H1 (cell line): ENCODE results near the gene FBLN2. TPM values are rescaled to one million over a fixed set of nuclear protein-coding genes. Genes with fewer than 3 reads are reported as not detected.

Source experiments
- CTCF ChIA-PET: fragments of 300-600 bp; sonication (Branson Sonifier 250); formaldehyde crosslinking; loops from one replicate; lab custom pipeline; 2021; ENCODE audit not compliant: partially characterized antibody; lab: Charles Lee
- POLR2A ChIA-PET: fragments of 300-600 bp; sonication (Branson Sonifier 250); formaldehyde crosslinking; loops from one replicate; lab custom pipeline; 2021; ENCODE audit warnings: inconsistent platforms; ENCODE audit not compliant: partially characterized antibody; lab: Charles Lee
- DNase-seq, 2 experiments: peaks; one replicate each; pipeline versions ENCODE4 v3.0.0 to v3.0.0-alpha.2; 2010 to 2022; ENCODE audit warnings: low spot score in 2 of 2, low read depth in 1 of 2, mixed read lengths in 1 of 2
- FAIRE-seq: peaks from 2 replicates; lab custom pipeline; 2011; peaks lifted over from hg19 to GRCh38; lab: Jason Lieb, UNC
- H2AFZ ChIP-seq: 2 replicates; pipeline ENCODE4 v1.8.1; 2012; ENCODE audit warnings: low read length, inconsistent platforms
- H2AK5ac ChIP-seq: 2 replicates; pipeline ENCODE4 v1.6.1; 2013; ENCODE audit warnings: low read depth, low read length
- H2BK120ac ChIP-seq: replicated peaks from 2 replicates; pipeline ENCODE3; 2013; ENCODE audit warnings: low read depth, low read length, inconsistent platforms
- H2BK12ac ChIP-seq: 2 replicates; pipeline ENCODE4 v1.6.1; 2013; ENCODE audit warnings: low read depth, low read length
- H2BK15ac ChIP-seq: 2 replicates; pipeline ENCODE4 v1.6.1; 2013; ENCODE audit warnings: low read length
- H2BK20ac ChIP-seq: 2 replicates; pipeline ENCODE4 v1.6.1; 2013; ENCODE audit warnings: low read length
- H2BK5ac ChIP-seq: 2 replicates; pipeline ENCODE4 v1.6.1; 2013; ENCODE audit warnings: low read depth, low read length
- H3K14ac ChIP-seq: 2 replicates; pipeline ENCODE4 v1.6.1; 2013; ENCODE audit warnings: inconsistent platforms; ENCODE audit not compliant: insufficient read length
- H3K18ac ChIP-seq: 2 replicates; pipeline ENCODE4 v1.6.1; 2013; ENCODE audit warnings: low read length; ENCODE audit errors: extremely low read depth
- H3K23ac ChIP-seq: 2 replicates; pipeline ENCODE4 v1.6.1; 2013; ENCODE audit warnings: inconsistent platforms; ENCODE audit not compliant: insufficient read length
- H3K23me2 ChIP-seq: 2 replicates; pipeline ENCODE4 v1.6.1; 2013; ENCODE audit warnings: low read depth, low read length
- H3K27ac ChIP-seq: 2 replicates; pipeline ENCODE4 v1.6.1; 2011; ENCODE audit warnings: low read depth, low read length, inconsistent platforms
- H3K27me3 ChIP-seq, 4 experiments: replicated peaks in 1 of 4; 1 replicate in 1 of 4; 2 replicates in 3 of 4; pipeline versions ENCODE4 v1.6.1 to v1.8.1; 2011 to 2013; ENCODE audit warnings: low read length in 3 of 4, mild to moderate bottlenecking in 3 of 4, inconsistent platforms in 2 of 4, mixed read lengths in 2 of 4, moderate library complexity in 1 of 4; ENCODE audit not compliant: control insufficient read depth in 3 of 4, insufficient read depth in 3 of 4; ENCODE audit errors: extremely low read depth in 1 of 4
- H3K36me3 ChIP-seq, 4 experiments: 2 replicates each; pipeline versions ENCODE4 v1.6.1 to v1.8.1; 2011 to 2013; ENCODE audit warnings: mild to moderate bottlenecking in 4 of 4, low read length in 3 of 4, moderate library complexity in 2 of 4, control low read depth in 1 of 4, inconsistent platforms in 1 of 4; ENCODE audit not compliant: insufficient read depth in 4 of 4, control insufficient read depth in 2 of 4
- H3K4ac ChIP-seq: replicated peaks from 2 replicates; pipeline ENCODE3; 2013; ENCODE audit warnings: low read length, low read depth, mixed read lengths, inconsistent platforms; ENCODE audit not compliant: insufficient read length
- H3K4me1 ChIP-seq, 4 experiments: replicated peaks in 1 of 4; 1 replicate in 1 of 4; 2 replicates in 3 of 4; pipeline versions ENCODE4 v1.6.1 to v1.8.1; 2011 to 2013; ENCODE audit warnings: low read length in 3 of 4, inconsistent platforms in 2 of 4, mixed read lengths in 1 of 4; ENCODE audit not compliant: insufficient read depth in 4 of 4, control insufficient read depth in 3 of 4
- H3K4me2 ChIP-seq, 2 experiments: 2 replicates each; pipeline versions ENCODE4 v1.6.1 to v1.8.1; 2011 to 2013; ENCODE audit warnings: low read depth in 2 of 2, low read length in 2 of 2, control low read depth in 1 of 2, inconsistent platforms in 1 of 2, mild to moderate bottlenecking in 1 of 2; ENCODE audit not compliant: insufficient read depth in 1 of 2
- H3K4me3 ChIP-seq, 4 experiments: fragments of 200-600, 300-600 bp in 1 of 4; sonication (generic), shearing (Covaris generic), sonication (Bioruptor Twin) in 1 of 4; 2 replicates each; pipeline versions ENCODE4 v1.5.1 to v1.8.1; 2011 to 2016; ENCODE audit warnings: low read length in 4 of 4, low read depth in 3 of 4, control low read depth in 2 of 4, inconsistent platforms in 2 of 4, mild to moderate bottlenecking in 2 of 4, mixed read lengths in 1 of 4, moderate library complexity in 1 of 4; ENCODE audit not compliant: insufficient read depth in 2 of 4; ENCODE audit errors: extremely low read depth in 1 of 4
- H3K56ac ChIP-seq: replicated peaks from 2 replicates; pipeline ENCODE3; 2013; ENCODE audit warnings: low read depth, mild to moderate bottlenecking, mixed read lengths, low read length, inconsistent platforms; ENCODE audit not compliant: insufficient read length
- H3K79me1 ChIP-seq: 2 replicates; pipeline ENCODE4 v1.6.1; 2013; ENCODE audit warnings: low read depth, low read length, control low read depth
- H3K79me2 ChIP-seq, 2 experiments: 2 replicates each; pipeline versions ENCODE4 v1.6.1 to v1.8.1; 2012 to 2013; ENCODE audit warnings: low read length in 2 of 2, mild to moderate bottlenecking in 2 of 2, inconsistent platforms in 1 of 2; ENCODE audit not compliant: insufficient read depth in 2 of 2, control insufficient read depth in 1 of 2
- H3K9ac ChIP-seq, 4 experiments: replicated peaks in 1 of 4; 1 replicate in 1 of 4; 2 replicates in 3 of 4; pipeline versions ENCODE4 v1.6.1 to v1.8.1; 2011 to 2013; ENCODE audit warnings: low read depth in 3 of 4, low read length in 3 of 4, control low read depth in 2 of 4, mild to moderate bottlenecking in 2 of 4, moderate library complexity in 2 of 4, inconsistent platforms in 1 of 4; ENCODE audit errors: extremely low read depth in 1 of 4
- H3K9me3 ChIP-seq, 2 experiments: 2 replicates each; pipeline versions ENCODE4 v1.6.1 to v1.8.1; 2012 to 2013; ENCODE audit warnings: mild to moderate bottlenecking in 2 of 2, moderate library complexity in 2 of 2, control low read depth in 1 of 2, inconsistent platforms in 1 of 2, low read depth in 1 of 2, low read length in 1 of 2, mixed read lengths in 1 of 2; ENCODE audit not compliant: insufficient read depth in 2 of 2
- H4K20me1 ChIP-seq, 2 experiments: replicated peaks in 1 of 2; 2 replicates each; pipeline versions ENCODE3 to v1.8.1; 2011 to 2013; ENCODE audit warnings: inconsistent platforms in 2 of 2, low read length in 2 of 2, mild to moderate bottlenecking in 1 of 2; ENCODE audit not compliant: insufficient read depth in 2 of 2, control insufficient read depth in 1 of 2
- H4K5ac ChIP-seq: 2 replicates; pipeline ENCODE4 v1.6.1; 2013; ENCODE audit warnings: low read length, low read depth, mixed read lengths, inconsistent platforms; ENCODE audit not compliant: insufficient read length
- H4K8ac ChIP-seq: 2 replicates; pipeline ENCODE4 v1.8.0; 2013; ENCODE audit warnings: mild to moderate bottlenecking, moderate library complexity, low read length, inconsistent platforms; ENCODE audit not compliant: insufficient read depth; ENCODE audit errors: extremely low read depth
- H4K91ac ChIP-seq: replicated peaks from 2 replicates; pipeline ENCODE3; 2013; ENCODE audit warnings: low read length, mixed read lengths, inconsistent platforms; ENCODE audit not compliant: insufficient read length
- CHD1 ChIP-seq: IDR thresholded peaks from 2 replicates; pipeline ENCODE4 v1.6.1; 2012; ENCODE audit warnings: low read depth, low read length, improper control_type of control experiment
- CREB1 ChIP-seq: IDR thresholded peaks from 2 replicates; pipeline ENCODE4 v1.6.1; 2012; ENCODE audit warnings: inconsistent platforms
- JUN ChIP-seq: IDR thresholded peaks from 2 replicates; pipeline ENCODE4 v1.6.1; 2011; ENCODE audit warnings: low read depth, mild to moderate bottlenecking, improper control_type of control experiment, low read length
- WGBS, 2 experiments: shearing (Covaris generic) in 1 of 2; methylation state at CpG; one replicate each; pipeline versions ENCODE4 v1.1.6 to v1.1.7; 2013 to 2015; ENCODE audit warnings: low lambda C conversion rate in 2 of 2, mixed read lengths in 2 of 2, inconsistent platforms in 1 of 2, low coverage in 1 of 2, missing lambda C conversion rate in 1 of 2; ENCODE audit not compliant: insufficient replicate concordance in 2 of 2, insufficient coverage in 1 of 2, insufficient read length in 1 of 2; ENCODE audit errors: extremely low coverage in 1 of 2, missing lambda C conversion rate in 1 of 2; 5-methylcytosine and 5-hydroxymethylcytosine counted together
- polyA plus RNA-seq, 7 experiments: library from polyadenylated mRNA; depleted of rRNA in 3 of 7; stranded (reverse) in 5 of 7; unstranded in 2 of 7; fragments of >200 nt in 5 of 7; fragments of 200-250 nt in 2 of 7; gene quantifications; 1 replicate in 5 of 7; 2 replicates in 1 of 7; 4 replicates in 1 of 7; pipeline versions ENCODE4 v1.2.1 to v1.2.3, GENCODE V29; 2011 to 2013; ENCODE audit warnings: missing spikeins in 2 of 7, mixed read lengths in 2 of 7
- total RNA-seq: library from RNA; stranded (reverse); fragmentation: NEBNext Ultra II Directional; extraction: Animal tissue kit (Norgen Biotek cat#: 25700); gene quantifications from 2 replicates; pipeline ENCODE4 v1.2.1, GENCODE V29; 2021
- TF ChIP-seq, protein P1 (sequence below): IDR thresholded peaks from 2 replicates; pipeline ENCODE4 v1.6.1; 2012; ENCODE audit warnings: inconsistent platforms

FBLN2 gene
- total and polyA plus RNA-seq, 2 of the 8 experiments (the other 6 are each of a cell fraction or from before 2014, with no cell fraction given): 17.4 to 24.2 TPM

DNA sequence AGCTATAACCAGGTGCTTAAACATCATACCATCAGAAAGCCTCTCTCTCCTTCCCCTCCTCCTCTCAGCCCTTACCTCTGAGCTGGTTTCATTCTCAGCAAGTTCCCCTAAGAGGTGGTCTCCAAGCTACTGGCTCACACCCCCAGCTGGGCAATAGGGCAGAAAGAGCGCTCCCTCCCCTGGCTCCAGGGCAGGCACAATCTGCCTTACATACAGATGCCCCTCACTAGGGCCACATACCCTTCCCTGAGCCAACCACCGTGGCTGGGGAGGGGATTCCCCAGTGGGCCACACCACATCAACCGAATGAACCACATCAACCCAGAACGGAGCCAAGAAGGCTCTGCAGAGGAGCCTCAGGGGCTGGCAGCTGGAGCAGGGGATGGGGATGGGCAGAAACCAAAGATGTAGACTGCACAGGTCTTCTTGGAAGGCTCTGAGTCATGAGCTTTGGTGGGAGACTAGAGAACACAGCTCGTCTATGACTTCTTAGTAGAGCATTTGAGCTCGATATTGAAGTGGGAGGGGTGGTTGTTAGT is 4.6 kb upstream of the FBLN2 start:
- H2BK12ac ChIP-seq: 0 out of 2 replicates have a peak overlapping the region, but pooled peaks have one; percentile 27
- no peak overlapping the region for H2BK120ac ChIP-seq
- no peak overlapping the region for H2BK5ac ChIP-seq
- H3K56ac ChIP-seq: no peak overlapping the region
- no peak overlapping the region for H3K27ac ChIP-seq
- H3K27me3 ChIP-seq: peaks cover 0 to 15% (median 10%) of the 10 kb centered on the region in 4 experiments; a peak in 5 of 7 replicates
- no peak overlapping the region for H4K8ac ChIP-seq
- H3K4me2 ChIP-seq: no peak overlapping the region
- H4K91ac ChIP-seq: no peak overlapping the region
- H2BK15ac ChIP-seq: no peak overlapping the region
- H3K23me2 ChIP-seq: peaks cover 2% of the 10 kb centered on the region; the same call in 1 of the 2 replicates
- H3K79me2 ChIP-seq: no peaks in the 10 kb centered on the region
- H3K18ac ChIP-seq: no peak overlapping the region
- no peaks in the 10 kb centered on the region for H3K36me3 ChIP-seq
- TF ChIP-seq CHD1 (no peak), CREB1 (no peak), JUN (no peak)
- TF ChIP-seq, protein P1, sequence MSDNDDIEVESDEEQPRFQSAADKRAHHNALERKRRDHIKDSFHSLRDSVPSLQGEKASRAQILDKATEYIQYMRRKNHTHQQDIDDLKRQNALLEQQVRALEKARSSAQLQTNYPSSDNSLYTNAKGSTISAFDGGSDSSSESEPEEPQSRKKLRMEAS: no peak
- 74% methylated on average over 6 of the region's 6 CpGs; no CpG with 5 or more reads in 1 of the 2 experiments for WGBS, 2 experiments
- no peak for DNase-seq
- H3K23ac ChIP-seq: no peak overlapping the region
- H2AK5ac ChIP-seq: no peak overlapping the region
- no peaks in the 10 kb centered on the region for H3K79me1 ChIP-seq
- H2AFZ ChIP-seq: no peak overlapping the region
- no peak overlapping the region for H3K4me3 ChIP-seq
- H3K14ac ChIP-seq: no peak overlapping the region
- H3K4ac ChIP-seq: no peak overlapping the region
- peaks cover 0 to 21% (median 5%) of the 10 kb centered on the region in 4 experiments; a peak in 6 of 7 replicates for H3K4me1 ChIP-seq
- ChIA-PET CTCF (interaction anchor here (0.6 to 51.2 kb wide), 11 partner anchors 11 to 161 kb away, joined by 3 to 856 read pairs (median 3); no protein-coding TSS in a partner anchor), POLR2A (no interaction called here)
- no peaks in the 10 kb centered on the region for H4K20me1 ChIP-seq
- H3K9ac ChIP-seq: no peak overlapping the region
- no peak for FAIRE-seq
- H3K9me3 ChIP-seq: no peaks in the 10 kb centered on the region
- H2BK20ac ChIP-seq: no peak overlapping the region
- no peak overlapping the region for H4K5ac ChIP-seq
